Upper lobe of right lung (tissue), 1 donor: ENCODE measurements around the gene ALDH7A1. TPM values are rescaled to one million over a fixed set of nuclear protein-coding genes. Genes with fewer than 3 reads are reported as not detected.

ENCODE experiments used
- ATAC-seq: fragments of 200-7000 bp; cut with Tn5 transposase; one replicate; pipeline ENCODE4 v1.9.1; 2020; ENCODE audit warnings: mild to moderate bottlenecking, moderate library complexity
- DNase-seq: peaks from one replicate; pipeline ENCODE4 v3.0.0-alpha.2; 2020
- H3K27ac ChIP-seq: fragments of 200-600 bp; one replicate; pipeline ENCODE4 v1.8.0; 2022
- H3K27me3 ChIP-seq: fragments of 200-600 bp; one replicate; pipeline ENCODE4 v1.8.0; 2022; ENCODE audit warnings: mild to moderate bottlenecking
- H3K36me3 ChIP-seq: fragments of 200-600 bp; one replicate; pipeline ENCODE4 v1.8.0; 2022
- H3K4me1 ChIP-seq: fragments of 200-600 bp; one replicate; pipeline ENCODE4 v1.8.0; 2022
- H3K4me3 ChIP-seq: fragments of 200-600 bp; one replicate; pipeline ENCODE4 v1.8.0; 2022; ENCODE audit warnings: mild to moderate bottlenecking
- H3K9me3 ChIP-seq: fragments of 200-600 bp; one replicate; pipeline ENCODE4 v1.8.0; 2022
- intact Hi-C: fragments of 100-400 bp; cut with DNase I; formaldehyde crosslinking; loops from one replicate; pipeline ENCODE4 v1.11.0; 2022
- total RNA-seq: library from RNA; stranded (reverse); fragmentation: NEBNext Ultra II Directional; extraction: Animal tissue kit (Norgen Biotek cat#: 25700); gene quantifications from one replicate; pipeline ENCODE4 v1.2.1, GENCODE V29; 2021
- TF ChIP-seq, protein P1 (sequence below): fragments of 200-600 bp; IDR thresholded peaks from one replicate; pipeline ENCODE4 v1.8.0; 2022; ENCODE audit warnings: antibody characterized with exemption
- donor health status: DM: no; HTN: yes; CAD: no; lungs with severe emphysema.

ALDH7A1 gene
- total RNA-seq, 1 donor from 2014 or later = 26.1 TPM

GRCh38 chr5:126534553-126534952, 60.5 kb downstream of the ALDH7A1 start:
- Histone ChIP-seq H3K4me1 (peaks cover 4% of the 10 kb centered on the region), H3K4me3 (no peak overlapping the region), H3K36me3 (no peaks in the 10 kb centered on the region), H3K27me3 (no peaks in the 10 kb centered on the region), H3K9me3 (no peaks in the 10 kb centered on the region), H3K27ac (no peak overlapping the region)
- TF ChIP-seq, protein P1, sequence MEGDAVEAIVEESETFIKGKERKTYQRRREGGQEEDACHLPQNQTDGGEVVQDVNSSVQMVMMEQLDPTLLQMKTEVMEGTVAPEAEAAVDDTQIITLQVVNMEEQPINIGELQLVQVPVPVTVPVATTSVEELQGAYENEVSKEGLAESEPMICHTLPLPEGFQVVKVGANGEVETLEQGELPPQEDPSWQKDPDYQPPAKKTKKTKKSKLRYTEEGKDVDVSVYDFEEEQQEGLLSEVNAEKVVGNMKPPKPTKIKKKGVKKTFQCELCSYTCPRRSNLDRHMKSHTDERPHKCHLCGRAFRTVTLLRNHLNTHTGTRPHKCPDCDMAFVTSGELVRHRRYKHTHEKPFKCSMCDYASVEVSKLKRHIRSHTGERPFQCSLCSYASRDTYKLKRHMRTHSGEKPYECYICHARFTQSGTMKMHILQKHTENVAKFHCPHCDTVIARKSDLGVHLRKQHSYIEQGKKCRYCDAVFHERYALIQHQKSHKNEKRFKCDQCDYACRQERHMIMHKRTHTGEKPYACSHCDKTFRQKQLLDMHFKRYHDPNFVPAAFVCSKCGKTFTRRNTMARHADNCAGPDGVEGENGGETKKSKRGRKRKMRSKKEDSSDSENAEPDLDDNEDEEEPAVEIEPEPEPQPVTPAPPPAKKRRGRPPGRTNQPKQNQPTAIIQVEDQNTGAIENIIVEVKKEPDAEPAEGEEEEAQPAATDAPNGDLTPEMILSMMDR = no peak
- no peak for ATAC-seq
- intact Hi-C loops = no loop called here
- DNase-seq = no peak

DNA sequence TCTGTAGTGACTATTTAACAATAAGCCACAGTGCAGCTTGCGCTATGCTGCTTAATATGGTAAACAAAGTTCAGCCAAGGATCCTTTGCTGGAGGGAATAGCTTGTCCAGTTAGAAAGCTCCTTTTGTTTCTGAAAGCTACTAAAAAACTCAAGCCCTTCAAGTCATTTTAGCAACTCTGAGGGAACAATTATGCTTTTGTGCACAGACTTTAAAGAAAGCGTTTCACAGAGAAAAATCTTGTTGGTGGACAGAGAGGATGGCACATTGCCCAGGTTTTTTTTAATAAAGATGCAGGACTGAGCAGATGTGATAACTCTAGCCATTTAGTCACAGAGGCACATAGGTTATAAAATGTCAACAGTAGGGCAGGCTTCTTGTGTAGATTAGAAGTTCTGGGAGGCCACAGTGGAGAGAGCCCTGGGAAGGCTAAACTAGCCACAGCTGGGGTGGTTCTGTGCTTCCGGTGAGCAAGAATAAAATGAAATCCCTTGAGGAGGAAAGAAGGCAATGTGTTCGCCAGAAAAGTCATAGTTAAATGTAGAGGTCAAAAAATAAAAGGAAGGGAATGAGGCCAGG, 63.4 kb downstream of the ALDH7A1 start:
- Histone ChIP-seq H3K36me3 (no peaks in the 10 kb centered on the region), H3K27me3 (no peaks in the 10 kb centered on the region), H3K4me1 (peaks cover under 1% of the 10 kb centered on the region), H3K27ac (peak overlapping the region; percentile 26), H3K9me3 (no peaks in the 10 kb centered on the region), H3K4me3 (no peak overlapping the region)
- ATAC-seq (no peak), DNase-seq (no peak)
- TF ChIP-seq, protein P1 = no peak
- intact Hi-C loops = no loop called here

DNA sequence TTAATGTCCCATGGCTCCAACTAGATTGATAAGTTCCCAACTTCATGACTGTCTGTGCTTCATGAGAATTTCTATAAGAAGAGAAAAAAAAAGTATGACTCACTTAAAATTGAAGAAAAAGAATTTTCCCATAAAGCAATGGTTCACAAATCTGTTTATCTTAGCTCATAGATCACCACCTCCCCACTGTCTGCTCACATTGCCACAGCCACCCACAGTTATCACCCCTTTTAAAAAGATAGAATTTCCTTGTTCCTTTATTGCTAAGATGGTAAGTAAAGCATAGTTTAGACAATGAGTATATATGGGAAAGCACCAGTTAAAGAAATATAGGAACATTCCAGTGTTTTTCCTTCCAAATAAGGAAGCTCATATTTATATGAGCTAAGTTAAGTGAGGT, 67.1 kb downstream of the ALDH7A1 start:
- H3K4me3 ChIP-seq = no peak overlapping the region
- H3K27ac ChIP-seq = no peak overlapping the region
- H3K4me1 ChIP-seq = peaks cover 31% of the 10 kb centered on the region
- no peaks in the 10 kb centered on the region for H3K36me3 ChIP-seq
- TF ChIP-seq, protein P1 = no peak
- intact Hi-C loops = no loop called here
- DNase-seq (no peak), ATAC-seq (no peak)
- no peaks in the 10 kb centered on the region for H3K9me3 ChIP-seq
- H3K27me3 ChIP-seq = no peaks in the 10 kb centered on the region

DNA sequence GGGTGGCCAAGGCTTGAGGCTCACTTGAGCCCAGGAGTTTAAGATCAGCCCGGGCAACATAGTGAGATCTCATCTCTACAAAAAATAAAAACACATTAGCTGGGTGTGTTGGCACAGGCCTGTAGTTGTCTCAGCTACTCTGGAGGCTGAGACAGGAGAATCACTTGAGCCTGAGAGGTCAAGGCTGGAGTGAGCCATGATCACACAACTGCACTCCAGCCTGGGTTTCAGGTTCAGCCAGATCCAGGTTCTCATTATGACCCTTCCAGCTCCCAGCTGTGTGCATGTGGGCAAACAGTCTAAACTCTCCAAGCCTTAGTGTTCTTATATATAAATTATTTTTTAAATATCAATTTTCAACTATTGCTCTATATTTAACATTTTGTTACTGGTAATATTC, 67.9 kb downstream of the ALDH7A1 start:
- no peak for ATAC-seq
- Histone ChIP-seq H3K36me3 (no peaks in the 10 kb centered on the region), H3K4me3 (no peak overlapping the region), H3K4me1 (peaks cover 31% of the 10 kb centered on the region), H3K27ac (no peak overlapping the region), H3K9me3 (no peaks in the 10 kb centered on the region), H3K27me3 (no peaks in the 10 kb centered on the region)
- TF ChIP-seq, protein P1 = no peak
- intact Hi-C loops = no loop called here
- no peak for DNase-seq

GRCh38 chr5:126526493-126526892, 68.5 kb downstream of the ALDH7A1 start:
- H3K9me3 ChIP-seq = no peaks in the 10 kb centered on the region
- TF ChIP-seq, protein P1 = no peak
- no peaks in the 10 kb centered on the region for H3K36me3 ChIP-seq
- peaks cover 33% of the 10 kb centered on the region for H3K4me1 ChIP-seq
- H3K4me3 ChIP-seq = no peak overlapping the region
- no peaks in the 10 kb centered on the region for H3K27me3 ChIP-seq
- ATAC-seq (no peak), DNase-seq (no peak)
- no peak overlapping the region for H3K27ac ChIP-seq
- intact Hi-C loops = no loop called here
